HG03060 (cell line): ENCODE results near the gene GAB2.

Source experiments
- ATAC-seq: cut with Tn5 transposase; IDR thresholded peaks from one replicate; pipeline ENCODE4 v1.9.1; 2021; ENCODE audit warnings: low read depth, moderate number of reproducible peaks; ENCODE audit not compliant: unreplicated experiment

The GAB2 gene

GRCh38 chr11:78403781-78404180 is 13.8 kb downstream of the GAB2 start:
- no peak for ATAC-seq

- ATAC-seq: no peak
Measured at GRCh38 chr11:78402847-78403246, 14.8 kb downstream of the GAB2 start.

- ATAC-seq: no peak
Measured at GRCh38 chr11:78400702-78401101, 16.9 kb downstream of the GAB2 start.

- no peak for ATAC-seq
Measured at GRCh38 chr11:78400116-78400515, 17.5 kb downstream of the GAB2 start.

GRCh38 chr11:78399136-78399535 is 18.5 kb downstream of the GAB2 start:
- no peak for ATAC-seq

GRCh38 chr11:78398715-78399114 is 18.9 kb downstream of the GAB2 start:
- ATAC-seq: no peak

GRCh38 chr11:78397398-78397797 is 20.2 kb downstream of the GAB2 start:
- ATAC-seq: peak; percentile 87

- no peak for ATAC-seq
Measured at GRCh38 chr11:78395597-78395996, 22.0 kb downstream of the GAB2 start.

GRCh38 chr11:78392854-78393253 is 24.8 kb downstream of the GAB2 start:
- ATAC-seq: no peak

GRCh38 chr11:78391424-78391823 is 26.2 kb downstream of the GAB2 start:
- ATAC-seq: no peak

- no peak for ATAC-seq
Measured at GRCh38 chr11:78390809-78391208, 26.8 kb downstream of the GAB2 start.

- no peak for ATAC-seq
Measured at GRCh38 chr11:78386215-78386941, 31.2 kb downstream of the GAB2 start.

GRCh38 chr11:78385205-78385604 is 32.4 kb downstream of the GAB2 start:
- no peak for ATAC-seq

GRCh38 chr11:78384231-78384630 is 33.4 kb downstream of the GAB2 start:
- no peak for ATAC-seq

- ATAC-seq: no peak
Measured at GRCh38 chr11:78381865-78382264, 35.8 kb downstream of the GAB2 start.

GRCh38 chr11:78380615-78381051 is 37.0 kb downstream of the GAB2 start:
- ATAC-seq: no peak

GRCh38 chr11:78379039-78379670 is 38.5 kb downstream of the GAB2 start:
- ATAC-seq: no peak

- no peak for ATAC-seq
Measured at GRCh38 chr11:78377625-78378418, 39.8 kb downstream of the GAB2 start.

- ATAC-seq: no peak
Measured at GRCh38 chr11:78376858-78377257, 40.8 kb downstream of the GAB2 start.

- no peak for ATAC-seq
Measured at GRCh38 chr11:78374917-78375316, 42.7 kb downstream of the GAB2 start.

- no peak for ATAC-seq
Measured at GRCh38 chr11:78373689-78374088, 43.9 kb downstream of the GAB2 start.
